Activated CD4-positive, alpha-beta T cell treated with anti-CD3 and anti-CD28 coated beads, Interleukin-2, amount 10 ng/mL, durations not matched to agents 24 days and 14 days (primary cell): ENCODE data around the gene ARHGDIG. TPM values are rescaled to one million over a fixed set of nuclear protein-coding genes. Genes with fewer than 3 reads are reported as not detected.

Experiments
- DNase-seq: peaks from one replicate; pipeline ENCODE4 v3.0.0; 2022
- H3K27ac Mint-ChIP-seq: one replicate; pipeline ENCODE4 v1.8.0; 2022; ENCODE audit warnings: mild to moderate bottlenecking, mixed read lengths
- H3K27me3 Mint-ChIP-seq: one replicate; pipeline ENCODE4 v1.8.0; 2022; ENCODE audit warnings: mixed read lengths
- H3K36me3 Mint-ChIP-seq: one replicate; pipeline ENCODE4 v1.8.0; 2022; ENCODE audit warnings: low read depth, mild to moderate bottlenecking, mixed read lengths
- H3K4me1 Mint-ChIP-seq: one replicate; pipeline ENCODE4 v1.8.0; 2021; ENCODE audit warnings: mixed read lengths
- H3K4me3 Mint-ChIP-seq: one replicate; pipeline ENCODE4 v1.8.0; 2022; ENCODE audit warnings: mild to moderate bottlenecking, moderate library complexity, mixed read lengths
- H3K9me3 Mint-ChIP-seq: one replicate; pipeline ENCODE4 v1.8.0; 2021; ENCODE audit warnings: mixed read lengths
- intact Hi-C: fragments of 100-400 bp; cut with micrococcal nuclease; formaldehyde crosslinking; loops from one replicate; pipeline ENCODE4 v1.15.1; 2023
- total RNA-seq: library from RNA; stranded (reverse); gene quantifications from 2 replicates; pipeline ENCODE4 v1.2.3, GENCODE V29; 2022

ARHGDIG gene
- total RNA-seq, 1 donor from 2014 or later, result not detected

- intact Hi-C loops, result no loop called here
- no peak overlapping the region for H3K27ac Mint-ChIP-seq
- peaks cover 27% of the 10 kb centered on the region for H3K27me3 Mint-ChIP-seq
- H3K4me3 Mint-ChIP-seq, result no peak overlapping the region
- H3K36me3 Mint-ChIP-seq, result no peaks in the 10 kb centered on the region
- no peaks in the 10 kb centered on the region for H3K9me3 Mint-ChIP-seq
- no peak for DNase-seq
- H3K4me1 Mint-ChIP-seq, result peaks cover 3% of the 10 kb centered on the region
Observed at GRCh38 chr16:280991-281659, 734 bp downstream of the ARHGDIG start.

DNA sequence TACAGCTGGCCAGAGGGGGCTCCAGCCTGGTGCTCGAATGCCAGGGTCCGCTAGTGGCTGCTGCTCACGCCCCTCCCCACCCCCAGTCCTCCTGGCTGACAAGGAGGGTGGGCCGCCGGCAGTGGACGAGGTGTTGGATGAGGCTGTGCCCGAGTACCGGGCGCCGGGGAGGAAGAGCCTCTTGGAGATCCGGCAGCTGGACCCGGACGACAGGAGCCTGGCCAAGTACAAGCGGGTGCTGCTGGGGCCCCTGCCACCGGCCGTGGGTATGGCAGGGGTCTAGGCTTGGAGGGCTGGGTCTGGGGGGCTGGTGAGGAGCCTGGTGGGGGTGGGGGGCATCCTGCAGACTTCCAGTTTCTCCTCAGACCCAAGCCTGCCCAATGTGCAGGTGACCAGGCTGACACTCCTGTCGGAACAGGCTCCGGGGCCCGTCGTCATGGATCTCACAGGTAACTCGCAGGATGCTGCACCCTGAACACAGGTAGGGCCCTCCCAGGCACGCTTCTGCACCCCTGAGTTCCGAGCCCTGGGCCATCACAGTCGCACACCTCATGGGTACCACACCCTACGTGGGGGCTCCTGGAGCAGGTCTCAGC, 1.4 kb downstream of the ARHGDIG start:
- Mint-ChIP-seq H3K9me3 (no peaks in the 10 kb centered on the region), H3K27ac (no peak overlapping the region), H3K4me3 (no peak overlapping the region), H3K4me1 (peaks cover 3% of the 10 kb centered on the region), H3K27me3 (peaks cover 21% of the 10 kb centered on the region), H3K36me3 (peaks cover 2% of the 10 kb centered on the region)
- intact Hi-C loops, result no loop called here
- no peak for DNase-seq

DNA sequence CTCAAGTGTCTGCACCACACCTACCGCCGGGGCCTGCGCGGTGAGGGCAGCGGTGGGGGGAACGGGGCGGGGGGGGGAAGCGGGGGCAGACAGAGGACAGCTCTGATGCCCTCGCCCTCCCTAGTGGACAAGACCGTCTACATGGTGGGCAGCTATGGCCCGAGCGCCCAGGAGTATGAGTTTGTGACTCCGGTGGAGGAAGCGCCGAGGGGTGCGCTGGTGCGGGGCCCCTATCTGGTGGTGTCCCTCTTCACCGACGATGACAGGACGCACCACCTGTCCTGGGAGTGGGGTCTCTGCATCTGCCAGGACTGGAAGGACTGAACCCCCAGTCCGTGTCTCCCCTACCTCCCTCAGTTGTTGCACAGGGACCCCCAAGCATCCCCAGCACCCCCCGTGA, 2.1 kb downstream of the ARHGDIG start:
- intact Hi-C loops, result no loop called here
- H3K27me3 Mint-ChIP-seq, result peaks cover 14% of the 10 kb centered on the region
- peaks cover 2% of the 10 kb centered on the region for H3K36me3 Mint-ChIP-seq
- H3K4me3 Mint-ChIP-seq, result no peak overlapping the region
- peaks cover 3% of the 10 kb centered on the region for H3K4me1 Mint-ChIP-seq
- no peaks in the 10 kb centered on the region for H3K9me3 Mint-ChIP-seq
- H3K27ac Mint-ChIP-seq, result no peak overlapping the region
- DNase-seq, result no peak

- peaks cover 3% of the 10 kb centered on the region for H3K4me1 Mint-ChIP-seq
- H3K36me3 Mint-ChIP-seq, result peaks cover 4% of the 10 kb centered on the region
- intact Hi-C loops, result no loop called here
- DNase-seq, result no peak
- no peaks in the 10 kb centered on the region for H3K9me3 Mint-ChIP-seq
- peaks cover 13% of the 10 kb centered on the region for H3K27me3 Mint-ChIP-seq
- H3K4me3 Mint-ChIP-seq, result no peak within 1 kb of the TSS
- no peak within 1 kb of the TSS for H3K27ac Mint-ChIP-seq
Observed at GRCh38 chr16:283033-283805, 2.8 kb downstream of the ARHGDIG start, which contains the start of gene PDIA2. Gene PDIA2, plus strand, starts transcription at chr16:283164. Its CDS starts 6 bp downstream, at chr16:283170.

DNA sequence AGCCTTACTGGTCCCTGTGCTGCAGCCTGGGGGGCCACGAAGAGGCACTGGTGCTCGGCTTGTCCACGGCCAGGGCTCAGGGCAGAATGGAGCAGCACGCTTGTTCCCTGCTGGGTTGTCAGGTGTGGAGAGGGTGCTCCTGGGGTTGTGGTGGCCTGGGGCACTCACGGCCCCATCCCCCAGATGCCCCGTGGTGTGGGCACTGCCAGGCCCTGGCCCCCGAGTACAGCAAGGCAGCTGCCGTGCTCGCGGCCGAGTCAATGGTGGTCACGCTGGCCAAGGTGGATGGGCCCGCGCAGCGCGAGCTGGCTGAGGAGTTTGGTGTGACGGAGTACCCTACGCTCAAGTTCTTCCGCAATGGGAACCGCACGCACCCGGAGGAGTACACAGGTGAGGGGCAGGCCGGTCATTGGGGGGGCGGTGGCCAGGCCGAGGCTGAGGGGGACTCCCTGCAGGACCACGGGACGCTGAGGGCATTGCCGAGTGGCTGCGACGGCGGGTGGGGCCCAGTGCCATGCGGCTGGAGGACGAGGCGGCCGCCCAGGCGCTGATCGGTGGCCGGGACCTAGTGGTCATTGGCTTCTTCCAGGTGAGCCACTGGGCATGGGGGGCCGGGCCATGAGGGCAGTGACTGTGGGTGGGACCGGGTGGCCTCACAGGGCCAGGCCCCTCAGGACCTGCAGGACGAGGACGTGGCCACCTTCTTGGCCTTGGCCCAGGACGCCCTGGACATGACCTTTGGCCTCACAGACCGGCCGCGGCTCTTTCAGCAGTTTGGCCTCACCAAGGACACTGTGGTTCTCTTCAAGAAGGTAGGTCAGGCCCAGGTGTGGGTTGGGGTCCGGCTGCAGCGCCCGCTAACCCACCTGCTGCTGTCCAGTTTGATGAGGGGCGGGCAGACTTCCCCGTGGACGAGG, 4.1 kb downstream of the ARHGDIG start:
- Mint-ChIP-seq H3K27me3 (peaks cover 6% of the 10 kb centered on the region), H3K27ac (no peak overlapping the region), H3K4me3 (no peak overlapping the region), H3K4me1 (no peaks in the 10 kb centered on the region), H3K9me3 (no peaks in the 10 kb centered on the region), H3K36me3 (peaks cover 4% of the 10 kb centered on the region)
- DNase-seq, result no peak
- intact Hi-C loops, result no loop called here

- Mint-ChIP-seq H3K9me3 (no peaks in the 10 kb centered on the region), H3K4me3 (no peak overlapping the region), H3K27ac (no peak overlapping the region), H3K36me3 (peaks cover 4% of the 10 kb centered on the region), H3K4me1 (no peaks in the 10 kb centered on the region), H3K27me3 (peaks cover 6% of the 10 kb centered on the region)
- DNase-seq, result no peak
- intact Hi-C loops, result no loop called here
Observed at GRCh38 chr16:285146-286055, 5.0 kb downstream of the ARHGDIG start.

- intact Hi-C loops, result no loop called here
- Mint-ChIP-seq H3K36me3 (peaks cover 4% of the 10 kb centered on the region), H3K9me3 (no peaks in the 10 kb centered on the region), H3K4me3 (no peak overlapping the region), H3K27me3 (peaks cover 2% of the 10 kb centered on the region), H3K4me1 (no peaks in the 10 kb centered on the region), H3K27ac (no peak overlapping the region)
- no peak for DNase-seq
Observed at GRCh38 chr16:286491-287297, 6.3 kb downstream of the ARHGDIG start.

- H3K4me3 Mint-ChIP-seq, result no peak overlapping the region
- no peaks in the 10 kb centered on the region for H3K9me3 Mint-ChIP-seq
- intact Hi-C loops, result no loop called here
- no peak for DNase-seq
- H3K27ac Mint-ChIP-seq, result no peak overlapping the region
- H3K27me3 Mint-ChIP-seq, result no peaks in the 10 kb centered on the region
- peaks cover 4% of the 10 kb centered on the region for H3K36me3 Mint-ChIP-seq
- no peaks in the 10 kb centered on the region for H3K4me1 Mint-ChIP-seq
Observed at GRCh38 chr16:287298-287811, 7.0 kb downstream of the ARHGDIG start.

DNA sequence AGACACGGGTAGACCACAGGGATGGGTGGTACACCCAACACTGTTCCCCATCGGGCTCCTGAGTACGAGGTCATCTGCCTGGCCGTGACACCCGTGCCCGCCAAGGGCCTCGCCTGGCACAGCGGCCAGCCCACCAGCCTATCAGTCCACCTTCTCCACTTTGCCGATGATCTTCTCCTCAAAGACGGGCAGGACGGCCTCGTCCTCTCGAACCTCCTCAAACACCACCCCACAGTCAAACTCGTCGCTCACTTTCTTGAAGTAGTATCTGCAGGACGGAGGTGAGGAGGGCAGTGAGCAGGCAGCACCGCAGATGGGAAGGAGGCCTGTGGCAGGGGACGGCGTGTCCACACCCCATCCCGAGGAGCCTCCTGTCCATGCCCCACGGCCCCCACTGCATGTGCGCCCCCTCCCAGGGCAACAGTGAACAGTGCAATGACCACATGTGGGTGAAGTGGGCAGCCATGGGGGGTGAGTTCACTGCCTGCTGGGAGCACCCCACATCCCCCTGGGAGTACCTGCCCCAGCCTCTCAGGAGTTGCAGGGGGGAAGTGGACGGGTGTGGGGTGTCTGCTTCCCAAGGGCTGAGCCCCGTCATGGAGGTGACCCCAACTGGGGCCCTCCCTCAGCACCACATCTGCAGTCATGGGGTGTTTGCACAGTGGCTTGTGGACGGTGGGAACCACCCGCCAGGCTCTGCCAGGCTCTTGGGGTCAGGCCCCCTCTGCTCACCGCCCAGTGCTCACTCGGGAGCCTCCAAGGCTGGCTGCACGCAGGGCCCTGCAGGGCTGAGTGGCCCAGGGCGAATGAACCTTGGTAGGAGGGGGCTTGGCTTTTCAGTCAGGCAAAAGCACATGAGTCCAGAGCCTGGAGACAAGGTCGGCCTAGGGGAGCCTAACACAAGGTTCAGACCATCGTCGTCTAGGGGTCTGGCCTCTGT, 7.9 kb downstream of the ARHGDIG start:
- no peak for DNase-seq
- Mint-ChIP-seq H3K9me3 (no peaks in the 10 kb centered on the region), H3K27ac (no peak overlapping the region), H3K4me1 (no peaks in the 10 kb centered on the region), H3K4me3 (no peak overlapping the region), H3K36me3 (peaks cover 10% of the 10 kb centered on the region), H3K27me3 (no peaks in the 10 kb centered on the region)
- intact Hi-C loops, result no loop called here

DNA sequence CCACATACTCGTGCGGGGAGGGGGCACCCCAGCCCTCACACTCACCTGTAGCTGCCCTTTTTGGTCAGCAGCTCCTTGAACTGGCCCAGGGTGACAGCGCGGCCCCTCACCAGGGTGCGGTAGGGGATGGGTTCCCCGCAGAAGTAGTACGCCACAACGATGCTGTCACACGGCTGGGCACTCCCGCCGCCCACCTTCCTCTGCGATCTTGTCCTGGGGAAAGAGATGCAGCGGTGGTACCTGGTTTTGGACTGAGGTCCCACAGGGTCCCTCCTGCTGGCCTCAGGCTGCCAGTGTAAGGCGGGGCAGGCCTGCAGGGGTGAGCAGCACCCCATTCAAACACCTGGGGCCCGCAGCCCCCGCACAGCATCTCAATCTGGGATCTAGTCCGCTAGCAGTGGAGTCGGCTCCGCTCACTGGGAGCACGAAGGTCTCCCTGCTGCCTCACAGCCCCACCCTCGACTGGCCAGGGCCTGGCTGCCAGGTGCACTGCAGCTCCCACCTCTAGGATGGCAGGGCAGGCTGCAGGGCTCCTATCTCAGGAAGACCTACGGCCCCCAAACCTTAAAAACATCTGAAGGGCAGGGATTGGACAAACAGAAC, 9.1 kb downstream of the ARHGDIG start:
- intact Hi-C loops, result no loop called here
- Mint-ChIP-seq H3K36me3 (peaks cover 12% of the 10 kb centered on the region), H3K27ac (no peak overlapping the region), H3K9me3 (no peaks in the 10 kb centered on the region), H3K27me3 (no peaks in the 10 kb centered on the region), H3K4me3 (no peak overlapping the region), H3K4me1 (no peaks in the 10 kb centered on the region)
- DNase-seq, result no peak

GRCh38 chr16:290015-290680, 9.8 kb downstream of the ARHGDIG start:
- Mint-ChIP-seq H3K27me3 (no peaks in the 10 kb centered on the region), H3K9me3 (no peaks in the 10 kb centered on the region), H3K4me1 (no peaks in the 10 kb centered on the region), H3K36me3 (peaks cover 12% of the 10 kb centered on the region), H3K4me3 (no peak overlapping the region), H3K27ac (no peak overlapping the region)
- intact Hi-C loops, result no loop called here
- no peak for DNase-seq
